HG03139 (cell line): ENCODE results near the gene WDCP.
"Not testable (repeated sequence)": the region's sequence is repeated elsewhere in the genome, so short reads cannot be mapped to it uniquely, and the experiment has no call there.

ENCODE experiments used
- ATAC-seq: cut with Tn5 transposase; IDR thresholded peaks from one replicate; pipeline ENCODE4 v1.9.1; 2021; ENCODE audit not compliant: unreplicated experiment

WDCP gene

DNA sequence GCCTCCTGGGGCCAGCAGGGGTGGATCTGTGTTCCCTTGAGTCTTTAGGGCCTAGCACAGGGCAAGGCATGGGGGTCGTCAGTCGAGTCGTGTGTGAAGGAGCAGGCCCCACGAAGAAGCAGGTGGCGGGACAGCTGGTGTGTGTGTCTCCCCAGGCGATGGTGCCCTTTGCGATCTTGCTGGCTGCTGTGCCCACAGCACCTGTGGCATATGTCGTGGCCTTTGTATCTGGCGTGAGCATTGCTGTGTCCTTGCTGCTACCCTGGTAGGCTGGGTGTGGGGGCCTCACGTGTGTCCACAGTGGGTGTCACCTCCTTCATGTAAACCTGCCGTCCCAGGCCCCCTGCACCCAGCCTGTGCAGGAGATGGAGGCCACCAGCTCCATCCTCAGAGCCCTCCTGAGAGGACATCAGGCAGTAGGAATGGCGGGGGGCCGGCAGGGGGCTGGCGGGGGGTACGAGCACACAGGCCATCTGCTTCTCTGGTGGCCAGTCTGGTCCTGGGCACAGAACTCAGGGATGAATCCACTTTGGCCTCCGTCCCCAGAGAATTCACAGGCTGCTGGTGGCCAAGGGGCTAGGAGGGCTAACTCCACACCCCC, 24.1 kb downstream of the WDCP start:
- no peak for ATAC-seq

DNA sequence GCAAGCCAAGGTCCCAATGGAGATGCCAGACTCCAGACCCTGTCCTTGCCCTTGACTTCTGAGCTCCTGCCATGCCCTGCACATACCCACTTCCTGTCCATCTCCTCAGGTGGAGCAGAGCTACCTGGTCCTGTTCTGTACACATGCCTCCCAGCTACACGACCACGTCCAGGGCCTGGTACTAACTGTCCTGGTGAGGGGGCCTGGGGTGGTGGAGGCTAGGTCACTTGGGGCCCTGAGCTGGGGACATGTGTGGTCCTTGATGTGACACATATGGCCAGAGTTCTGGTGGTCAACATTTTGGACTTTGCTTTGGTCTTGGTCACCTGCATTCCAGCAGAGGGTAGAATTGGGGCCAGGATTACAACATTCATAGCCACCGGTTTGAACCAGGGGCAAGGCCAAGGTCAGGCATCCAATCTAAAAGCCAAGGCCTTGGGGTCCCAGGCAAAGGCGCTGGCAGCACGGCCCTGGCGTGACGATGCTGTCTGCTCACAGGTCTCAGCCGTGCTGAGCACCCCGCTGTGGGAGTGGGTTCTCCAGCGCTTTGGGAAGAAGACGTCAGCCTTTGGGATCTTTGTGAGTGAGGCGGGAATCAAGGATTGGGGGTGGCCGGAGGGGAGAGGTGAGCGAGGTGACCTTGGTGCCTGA, 24.7 kb downstream of the WDCP start:
- ATAC-seq: no peak

DNA sequence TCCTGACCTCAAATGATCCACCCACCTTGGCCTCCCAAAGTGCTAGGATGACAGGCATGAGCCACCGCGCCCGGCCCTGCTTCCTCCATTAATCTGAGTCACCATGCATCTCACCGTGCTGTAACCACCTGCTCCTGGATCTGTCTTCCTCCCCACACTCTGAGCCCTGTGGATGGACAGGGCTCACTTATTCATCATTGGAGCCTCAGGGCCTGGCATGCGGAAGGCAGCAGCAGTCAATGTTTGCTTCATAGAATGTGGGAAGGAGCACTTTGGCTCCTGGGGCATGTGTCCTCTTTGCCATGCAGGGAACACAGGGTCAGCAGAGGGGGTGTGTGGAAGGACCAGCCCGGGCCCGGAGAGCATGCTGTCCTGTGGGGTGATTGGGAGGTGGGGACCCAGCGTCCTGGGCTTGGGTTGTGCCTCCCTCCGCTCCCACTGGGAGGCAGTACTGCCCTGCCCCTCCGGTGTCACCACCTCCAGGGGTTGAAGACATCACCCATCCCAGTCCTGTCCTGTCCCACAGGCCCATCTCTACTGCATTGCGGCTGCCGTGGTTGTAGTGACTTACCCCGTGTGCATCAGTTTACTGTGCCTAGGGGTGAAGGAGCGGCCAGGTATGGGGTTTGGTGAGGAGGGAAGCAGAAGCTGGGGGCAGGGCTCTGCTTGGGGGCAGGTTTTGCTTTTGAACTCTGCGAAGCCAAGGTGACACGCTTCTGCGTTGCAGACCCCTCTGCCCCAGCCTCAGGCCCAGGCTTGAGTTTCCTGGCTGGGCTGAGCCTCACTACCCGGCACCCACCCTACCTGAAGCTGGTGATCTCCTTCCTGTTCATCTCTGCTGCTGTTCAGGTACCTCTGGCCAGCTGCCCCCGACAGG, 25.8 kb downstream of the WDCP start:
- no peak for ATAC-seq

DNA sequence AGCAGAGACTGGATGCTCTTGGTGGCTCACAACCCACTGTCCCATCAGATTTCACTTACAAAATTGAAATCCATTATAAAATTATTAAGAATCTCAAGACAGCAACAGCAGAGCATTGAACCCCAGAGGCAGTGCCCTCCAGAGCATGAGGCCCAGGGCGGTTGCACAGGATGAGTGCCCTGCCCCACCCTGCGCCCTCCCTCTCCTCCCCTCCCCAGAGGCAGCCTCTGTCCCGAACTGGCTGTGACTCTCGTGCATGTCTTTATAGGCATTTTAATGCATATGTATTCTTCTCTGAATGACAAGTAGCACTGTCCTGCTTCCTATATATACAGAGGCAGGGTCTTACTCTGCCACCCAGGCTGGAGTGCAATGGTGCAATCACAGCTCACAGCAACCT, 26.9 kb downstream of the WDCP start:
- ATAC-seq: no peak

GRCh38 chr2:24019729-24020128, 27.5 kb downstream of the WDCP start:
- ATAC-seq: no peak

DNA sequence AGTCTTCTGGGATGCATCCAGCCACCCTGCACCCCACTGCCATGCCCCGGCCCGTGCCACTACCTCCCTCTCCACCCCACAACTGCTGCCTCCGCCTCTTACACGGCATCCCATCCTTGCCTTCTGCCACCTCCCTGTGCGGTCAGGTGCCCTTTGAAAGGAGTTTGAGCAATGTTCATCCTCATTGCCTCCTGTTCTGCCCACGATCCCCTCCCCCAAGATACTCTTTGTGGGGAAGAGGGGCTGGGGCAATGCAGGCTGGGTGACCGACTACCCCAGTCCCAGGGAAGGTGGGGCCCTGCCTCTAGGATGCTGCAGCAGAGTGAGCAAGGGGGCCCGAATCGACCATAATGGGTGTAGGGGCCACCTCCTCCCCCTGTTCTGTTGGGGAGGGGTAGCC, 28.9 kb downstream of the WDCP start:
- no peak for ATAC-seq

DNA sequence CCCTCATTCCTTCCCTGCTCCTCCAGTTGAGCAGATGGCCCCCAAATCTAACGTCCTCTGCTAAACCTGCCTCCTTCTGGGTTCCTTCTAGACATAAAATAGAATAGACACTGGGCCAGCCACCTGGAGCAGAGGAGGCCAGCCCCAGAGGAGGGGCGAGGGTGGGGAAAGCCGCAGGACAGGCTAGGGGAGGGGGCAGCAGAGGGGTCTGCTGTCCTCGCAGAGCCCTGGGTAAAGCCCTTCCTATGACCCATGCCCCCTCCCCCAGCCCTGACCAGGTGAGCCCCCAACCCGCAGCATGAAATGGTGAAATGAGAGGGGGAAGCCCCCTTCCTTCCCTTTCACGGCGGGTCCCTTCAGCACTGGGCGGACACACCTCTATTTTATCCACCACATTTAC, 29.5 kb downstream of the WDCP start:
- no peak for ATAC-seq

DNA sequence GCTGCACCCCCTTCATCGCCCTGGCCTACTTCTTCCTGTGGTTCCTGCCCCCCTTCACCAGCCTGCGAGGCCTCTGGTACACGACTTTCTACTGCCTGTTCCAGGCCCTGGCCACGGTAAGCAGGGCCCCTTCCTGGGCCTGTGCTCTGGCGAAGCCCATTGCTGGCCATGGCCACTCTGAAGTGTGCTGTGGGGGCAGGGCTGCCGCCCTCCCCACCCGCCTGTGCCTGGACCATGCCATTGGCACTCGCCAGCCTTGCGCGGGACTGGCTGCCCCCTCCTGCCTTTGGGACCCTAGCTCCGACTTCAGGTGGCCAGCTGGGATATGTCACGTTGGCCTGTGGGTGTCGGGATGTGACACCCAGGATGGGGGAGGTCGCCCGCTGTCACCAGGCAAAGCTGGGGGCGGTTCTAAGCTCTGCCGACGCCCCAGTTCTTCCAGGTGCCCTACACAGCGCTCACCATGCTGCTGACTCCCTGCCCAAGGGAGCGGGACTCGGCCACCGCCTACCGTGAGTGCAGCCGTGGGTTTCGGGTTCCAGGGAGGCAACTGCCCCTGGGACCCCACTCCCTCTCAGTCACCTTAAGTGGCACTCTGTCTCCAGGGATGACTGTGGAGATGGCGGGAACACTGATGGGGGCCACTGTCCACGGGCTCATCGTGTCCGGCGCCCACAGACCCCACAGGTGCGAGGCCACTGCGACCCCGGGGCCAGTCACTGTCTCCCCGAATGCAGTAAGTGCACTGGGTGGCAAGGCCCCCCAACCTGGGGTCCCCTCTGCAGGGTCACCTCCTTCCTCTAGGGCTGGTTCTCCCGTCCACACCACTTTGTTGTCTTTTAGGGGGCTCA, 30.1 kb downstream of the WDCP start:
- no peak for ATAC-seq

GRCh38 chr2:24016376-24016761, 30.8 kb downstream of the WDCP start:
- no peak for ATAC-seq

DNA sequence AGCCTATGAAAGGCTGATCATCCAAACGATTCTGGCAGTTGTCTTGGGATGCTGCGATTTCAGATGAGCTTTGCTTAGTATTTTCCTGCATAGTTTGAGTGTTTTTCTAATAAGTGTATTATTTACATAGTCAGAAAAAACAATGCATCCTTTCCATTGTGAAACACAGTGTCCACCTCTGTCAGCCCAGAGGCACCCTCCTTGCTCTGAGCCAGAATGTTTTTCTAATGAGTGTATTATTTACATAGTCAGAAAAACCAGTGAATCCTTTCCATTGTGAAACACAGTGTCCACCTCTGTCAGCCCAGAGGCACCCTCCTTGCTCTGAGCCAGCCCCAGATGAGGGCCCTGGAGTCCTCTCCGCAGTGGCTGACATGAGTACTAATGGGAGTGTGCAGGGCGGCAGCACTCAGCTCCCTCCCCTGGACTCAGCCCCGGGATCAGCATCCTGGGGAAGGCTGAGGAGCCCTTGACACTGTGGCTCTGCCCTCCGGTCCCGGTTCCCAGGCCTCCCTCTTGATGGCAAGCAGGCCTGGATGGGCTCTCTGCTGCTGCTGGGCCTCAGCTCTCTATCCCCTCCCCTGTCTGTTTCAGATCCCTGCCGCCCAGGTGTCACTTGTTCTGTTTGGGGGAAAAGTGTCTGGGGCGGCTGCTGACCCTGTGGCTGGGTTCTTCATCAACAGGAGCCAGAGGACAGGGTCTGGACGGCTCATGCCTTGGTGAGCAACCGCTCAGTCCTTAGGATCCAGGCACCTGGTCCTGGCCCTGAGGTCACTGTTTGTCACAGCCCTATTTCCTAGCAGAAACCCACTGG, 31.4 kb downstream of the WDCP start:
- ATAC-seq: no peak

- ATAC-seq: not testable (repeated sequence)
These were observed 32.3 kb downstream of the WDCP start for GRCh38 chr2:24014902-24015301.

DNA sequence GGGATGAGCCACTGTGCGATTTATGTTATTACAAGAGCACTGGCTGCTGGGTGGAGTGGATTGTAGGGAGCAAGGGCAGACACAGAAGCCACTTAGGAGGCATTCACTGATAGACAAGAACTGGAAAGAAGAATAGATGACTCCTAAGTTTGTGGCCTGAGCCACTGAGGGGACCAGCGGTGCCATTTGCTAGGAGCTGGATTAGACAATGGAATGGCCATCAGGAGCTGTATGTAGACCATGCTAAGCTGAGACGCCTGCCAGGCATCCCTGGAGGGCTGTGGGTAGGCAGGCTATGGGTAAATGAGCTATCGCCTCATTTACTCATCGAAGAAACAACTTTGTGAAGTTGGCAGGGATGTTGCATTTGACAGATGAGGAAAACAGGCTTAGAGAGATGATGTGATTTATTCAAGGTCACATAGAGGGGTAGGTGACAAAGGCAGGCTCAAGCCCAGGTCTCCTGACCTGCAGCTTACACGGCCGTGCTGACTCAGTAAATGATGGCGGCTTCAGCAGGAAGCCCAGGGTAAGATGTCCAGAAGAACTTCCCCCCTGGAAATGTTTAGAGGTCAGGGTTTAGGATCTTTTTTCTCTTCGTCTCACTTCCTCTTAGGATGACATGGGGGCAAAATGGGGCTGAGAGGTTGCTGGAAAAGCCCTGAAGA, 34.5 kb downstream of the WDCP start:
- ATAC-seq: no peak

GRCh38 chr2:24011250-24012104, 35.7 kb downstream of the WDCP start:
- ATAC-seq: no peak

DNA sequence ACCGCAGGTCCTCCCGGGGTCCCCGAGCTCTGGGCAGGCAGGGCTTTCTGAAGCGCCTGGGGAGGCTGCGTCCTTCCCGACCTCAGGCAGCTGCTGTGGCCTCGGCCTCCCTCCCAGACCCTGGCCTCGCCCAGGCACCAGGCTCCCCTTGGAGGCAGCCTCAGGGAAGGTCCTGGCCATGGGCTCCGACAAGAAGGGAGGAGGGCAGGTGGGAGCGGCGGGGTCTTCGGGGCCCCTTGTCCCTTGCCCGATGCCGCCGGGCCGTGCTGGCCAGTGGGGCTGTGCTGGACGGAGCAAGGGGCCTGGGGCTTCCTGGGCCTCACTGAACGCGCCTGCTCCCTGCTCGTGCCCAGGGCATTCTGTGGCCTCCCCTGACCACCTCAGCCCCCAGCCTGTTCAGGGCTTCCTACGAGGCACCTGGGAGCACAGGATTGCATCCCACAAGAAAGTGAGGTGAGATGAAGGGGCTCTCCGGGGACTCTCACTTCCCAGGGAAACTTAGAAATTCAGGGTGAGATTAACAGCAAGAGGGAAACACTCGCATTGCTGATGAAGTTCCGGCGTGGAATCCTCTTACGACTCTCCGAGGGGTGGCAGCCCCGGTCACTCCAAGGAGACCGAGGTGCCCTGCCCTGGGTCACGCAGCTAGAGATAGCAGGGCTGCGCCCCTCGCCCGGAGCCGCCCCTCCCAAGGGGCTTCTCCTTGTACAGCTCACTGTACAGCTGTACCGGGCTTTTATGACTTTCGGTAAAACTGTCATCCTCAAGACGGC, 36.5 kb downstream of the WDCP start:
- no peak for ATAC-seq

GRCh38 chr2:24009680-24010476, 37.3 kb downstream of the WDCP start, which contains the start of gene MFSD2B:
MFSD2B (plus strand) TSS chr2:24010085; CDS start chr2:24010097, 12 bp downstream.
- ATAC-seq: no peak

- no peak for ATAC-seq
These were observed 37.9 kb downstream of the WDCP start for GRCh38 chr2:24009367-24009679.

DNA sequence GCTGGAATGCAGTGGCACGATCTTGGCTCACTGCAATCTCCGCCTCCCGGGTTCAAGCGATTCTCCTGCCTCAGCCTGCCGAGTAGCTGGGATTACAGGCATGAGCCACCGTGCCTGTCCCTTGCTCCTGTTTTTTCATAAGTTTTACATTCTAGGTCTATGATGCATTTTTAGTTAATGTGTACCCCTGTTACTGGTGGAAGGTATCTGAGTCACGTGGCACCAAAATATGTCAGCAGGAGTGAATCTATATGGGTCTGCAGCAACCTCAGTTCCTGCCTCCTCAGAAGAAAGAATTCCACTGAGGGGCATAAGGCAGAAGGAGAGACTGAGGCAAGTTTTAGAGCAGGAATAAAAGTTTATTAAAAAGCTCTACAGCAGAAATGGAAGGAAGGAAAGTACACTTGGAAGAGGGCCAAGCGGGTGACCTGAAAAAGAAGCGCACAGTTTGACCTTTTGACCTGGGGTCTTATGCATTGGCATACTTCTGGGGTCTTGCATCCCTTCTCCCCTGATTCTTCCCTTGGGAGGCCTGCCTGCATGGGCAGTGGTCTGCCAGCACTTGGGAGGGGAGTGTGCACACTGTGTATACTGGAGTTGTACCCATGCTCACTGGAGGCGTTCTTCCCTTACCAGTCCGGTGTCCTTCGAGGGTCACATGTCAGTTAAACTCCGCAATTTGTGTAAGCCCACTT, 38.4 kb downstream of the WDCP start:
- no peak for ATAC-seq
